Naive B cell (primary cell): ENCODE results near the gene AMY2A. TPM values are rescaled to one million over a fixed set of nuclear protein-coding genes. Genes with fewer than 3 reads are reported as not detected.
"Not testable (repeated sequence)": the region's sequence is repeated elsewhere in the genome, so short reads cannot be mapped to it uniquely, and the experiment has no call there.

Experiments used
- ATAC-seq, 2 donors: fragments of 150-1000 bp; cut with Tn5 transposase; 2 replicates each; pipeline ENCODE4 v1.10.0; 2021; ENCODE audit warnings: low read depth in 2 of 2, mild to moderate bottlenecking in 2 of 2, moderate library complexity in 2 of 2
- DNase-seq: peaks from one replicate; pipeline ENCODE4 v3.0.0; 2022
- H3K27ac Mint-ChIP-seq, 6 donors: one replicate each; pipeline ENCODE4 v1.8.0; 2020 to 2022; ENCODE audit warnings: mild to moderate bottlenecking in 6 of 6, mixed read lengths in 6 of 6, moderate library complexity in 5 of 6, inconsistent platforms in 2 of 6
- H3K27me3 Mint-ChIP-seq, 3 donors: one replicate each; pipeline ENCODE4 v1.8.0; 2021 to 2022; ENCODE audit warnings: mixed read lengths in 3 of 3, mild to moderate bottlenecking in 1 of 3
- H3K36me3 Mint-ChIP-seq, 2 donors: one replicate each; pipeline ENCODE4 v1.8.0; 2020 to 2022; ENCODE audit warnings: mixed read lengths in 2 of 2, inconsistent platforms in 1 of 2, mild to moderate bottlenecking in 1 of 2
- H3K4me1 Mint-ChIP-seq, 3 donors: one replicate each; pipeline ENCODE4 v1.8.0; 2020 to 2022; ENCODE audit warnings: mixed read lengths in 3 of 3, inconsistent platforms in 1 of 3, mild to moderate bottlenecking in 1 of 3, moderate library complexity in 1 of 3
- H3K4me3 Mint-ChIP-seq, 8 donors: one replicate each; pipeline ENCODE4 v1.8.0; 2020 to 2022; ENCODE audit warnings: mild to moderate bottlenecking in 8 of 8, mixed read lengths in 8 of 8, moderate library complexity in 8 of 8, inconsistent platforms in 2 of 8
- H3K9me3 Mint-ChIP-seq, 7 donors: one replicate each; pipeline ENCODE4 v1.8.0; 2020 to 2022; ENCODE audit warnings: mixed read lengths in 7 of 7, mild to moderate bottlenecking in 5 of 7, inconsistent platforms in 2 of 7, moderate library complexity in 1 of 7
- polyA plus RNA-seq, 6 donors: library from polyadenylated mRNA; unstranded; fragments of 300-500 nt; fragmentation: Illumina TruSeq; gene quantifications; one replicate each; pipeline ENCODE4 v1.2.3, GENCODE V29; 2021; ENCODE audit warnings: low read depth in 6 of 6

The AMY2A gene
- polyA plus RNA-seq, 6 donors from 2014 or later = not detected

DNA sequence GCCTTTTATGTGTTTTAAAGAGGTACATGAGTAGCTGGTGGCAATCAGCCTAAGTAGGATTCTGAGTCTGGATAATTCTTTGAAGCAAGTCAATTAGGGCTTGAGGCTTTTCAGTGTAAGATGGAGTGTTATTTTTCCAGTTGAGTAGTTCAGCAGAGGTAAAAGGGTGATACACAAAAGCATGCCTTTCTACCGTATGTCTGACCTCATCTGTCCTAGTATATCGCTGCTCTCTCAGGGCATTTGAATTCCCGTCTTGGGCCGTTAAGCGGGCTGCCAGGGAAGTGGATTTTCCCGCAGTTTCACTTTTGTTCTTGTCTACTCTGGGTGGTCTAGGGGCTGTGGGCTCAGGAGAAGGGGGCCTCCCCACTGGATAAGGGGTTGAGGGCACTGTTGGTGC lies 36.9 kb downstream of the AMY2A start:
- H3K36me3 Mint-ChIP-seq, H3K27ac Mint-ChIP-seq, H3K4me3 Mint-ChIP-seq, H3K4me1 Mint-ChIP-seq, H3K9me3 Mint-ChIP-seq, H3K27me3 Mint-ChIP-seq, DNase-seq, ATAC-seq: not testable (repeated sequence)

DNA sequence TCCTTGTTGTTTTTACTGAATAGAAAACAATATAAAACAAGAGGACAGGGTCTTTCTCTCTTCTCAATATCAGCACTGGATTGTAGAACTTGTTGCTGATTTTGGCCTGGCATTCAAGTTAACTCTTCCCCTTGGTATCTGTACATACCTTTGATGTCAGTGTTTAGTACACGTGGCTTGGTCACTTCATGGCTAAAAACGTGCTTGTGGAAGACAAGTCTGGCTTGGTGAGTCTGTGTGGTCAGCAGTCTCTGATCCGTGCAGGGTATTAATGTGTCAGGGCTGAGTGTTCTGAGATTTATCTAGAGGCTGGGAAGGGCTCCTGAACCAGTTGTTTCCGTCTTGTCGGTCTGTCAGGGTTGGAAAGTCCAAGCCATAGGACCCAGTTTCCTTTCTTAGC lies 38.2 kb downstream of the AMY2A start, which contains the start of gene AMY1A:
Gene AMY1A (plus strand): TSS at position 301 of the 400 bp plus-strand sequence. CDS start 571 bp downstream, outside the sequence.
- H3K27ac Mint-ChIP-seq, DNase-seq, H3K9me3 Mint-ChIP-seq, H3K4me3 Mint-ChIP-seq, H3K4me1 Mint-ChIP-seq, H3K36me3 Mint-ChIP-seq, ATAC-seq, H3K27me3 Mint-ChIP-seq: not testable (repeated sequence)

Other genes with a start within 250 kb of the AMY2A start
- 10 to 100 TPM in 5 of 6 donors, 1 to 10 TPM in 1; 8.1 to 29.8 (median 24.8) TPM for gene RNPC3, start 91.7 kb upstream of the AMY2A start, polyA plus RNA-seq
- gene AMY2B, start 45.8 kb upstream of the AMY2A start, polyA plus RNA-seq = 1 to 10 TPM in 4 of 6 donors, under 1 TPM in 1, not detected in 1; 0.70 to 2.7 (median 1.9) TPM
- gene AMY1A, start 38.3 kb downstream of the AMY2A start, polyA plus RNA-seq = not detected
- not detected for gene AMY1B, start 78.8 kb downstream of the AMY2A start, polyA plus RNA-seq
- not detected for gene AMY1C, start 132.5 kb downstream of the AMY2A start, polyA plus RNA-seq